Neural cell (in vitro differentiated cells): ENCODE measurements around the gene SMIM23.

ENCODE experiments used
- EP300 ChIP-seq: fragments of 450-650 bp; conservative IDR thresholded peaks from 2 replicates; pipeline ENCODE4 v1.6.1; 2014; ENCODE audit warnings: antibody characterized with exemption, mild to moderate bottlenecking, moderate library complexity; ENCODE audit not compliant: poor library complexity, severe bottlenecking
- EZH2 ChIP-seq: fragments of 200-600, 300-800 bp; shearing (Covaris generic), sonication (generic); IDR thresholded peaks from 2 replicates; pipeline ENCODE4 v1.6.1; 2014; ENCODE audit warnings: antibody characterized with exemption, low read length, borderline replicate concordance, mild to moderate bottlenecking; ENCODE audit not compliant: insufficient read depth, poor library complexity, severe bottlenecking
- MXI1 ChIP-seq: fragments of 450-650 bp; conservative IDR thresholded peaks from 2 replicates; pipeline ENCODE4 v1.6.1; 2014; ENCODE audit warnings: antibody characterized with exemption, mild to moderate bottlenecking; ENCODE audit not compliant: poor library complexity, severe bottlenecking
- POLR2AphosphoS5 ChIP-seq: IDR thresholded peaks from 2 replicates; pipeline ENCODE4 v1.6.1; 2012
- RAD21 ChIP-seq: fragments of 450-650 bp; conservative IDR thresholded peaks from 2 replicates; pipeline ENCODE4 v1.6.1; 2014; ENCODE audit warnings: antibody characterized with exemption, mild to moderate bottlenecking, moderate library complexity
- SMC3 ChIP-seq: fragments of 450-650 bp; conservative IDR thresholded peaks from 2 replicates; pipeline ENCODE4 v1.6.1; 2014; ENCODE audit warnings: antibody characterized with exemption, mild to moderate bottlenecking, moderate library complexity; ENCODE audit not compliant: poor library complexity
- TAF1 ChIP-seq: IDR thresholded peaks from 2 replicates; pipeline ENCODE4 v1.6.1; 2012; ENCODE audit warnings: low read depth
- TF ChIP-seq, protein P1 (sequence below): fragments of 450-650 bp; IDR thresholded peaks from 2 replicates; pipeline ENCODE4 v1.5.1; 2014; ENCODE audit warnings: antibody characterized with exemption, mild to moderate bottlenecking, moderate library complexity; ENCODE audit not compliant: poor library complexity, severe bottlenecking
- TF ChIP-seq, protein P2 (sequence below): IDR thresholded peaks from 2 replicates; pipeline ENCODE4 v1.6.1; 2012; ENCODE audit warnings: borderline replicate concordance

DNA sequence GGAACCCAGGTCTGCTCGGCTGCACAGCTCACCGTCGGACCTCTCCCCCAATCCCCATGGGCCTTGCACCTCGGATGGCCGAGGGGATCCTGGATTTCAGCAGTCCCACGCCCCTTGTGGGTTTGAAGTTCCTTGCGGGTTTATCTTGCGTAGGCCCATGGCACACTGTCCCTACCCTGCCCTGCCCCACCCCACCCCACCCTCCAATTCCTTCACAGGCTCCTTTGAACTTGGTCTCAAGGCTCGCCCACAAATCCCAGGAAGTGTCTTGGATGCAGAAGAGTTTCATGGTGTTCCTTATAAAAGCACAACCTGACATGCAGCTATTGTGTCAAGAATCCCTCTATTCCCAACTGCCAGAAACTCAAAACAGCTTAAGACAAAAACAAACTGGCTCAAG lies 11.2 kb upstream of the SMIM23 start:
- TF ChIP-seq, protein P1, sequence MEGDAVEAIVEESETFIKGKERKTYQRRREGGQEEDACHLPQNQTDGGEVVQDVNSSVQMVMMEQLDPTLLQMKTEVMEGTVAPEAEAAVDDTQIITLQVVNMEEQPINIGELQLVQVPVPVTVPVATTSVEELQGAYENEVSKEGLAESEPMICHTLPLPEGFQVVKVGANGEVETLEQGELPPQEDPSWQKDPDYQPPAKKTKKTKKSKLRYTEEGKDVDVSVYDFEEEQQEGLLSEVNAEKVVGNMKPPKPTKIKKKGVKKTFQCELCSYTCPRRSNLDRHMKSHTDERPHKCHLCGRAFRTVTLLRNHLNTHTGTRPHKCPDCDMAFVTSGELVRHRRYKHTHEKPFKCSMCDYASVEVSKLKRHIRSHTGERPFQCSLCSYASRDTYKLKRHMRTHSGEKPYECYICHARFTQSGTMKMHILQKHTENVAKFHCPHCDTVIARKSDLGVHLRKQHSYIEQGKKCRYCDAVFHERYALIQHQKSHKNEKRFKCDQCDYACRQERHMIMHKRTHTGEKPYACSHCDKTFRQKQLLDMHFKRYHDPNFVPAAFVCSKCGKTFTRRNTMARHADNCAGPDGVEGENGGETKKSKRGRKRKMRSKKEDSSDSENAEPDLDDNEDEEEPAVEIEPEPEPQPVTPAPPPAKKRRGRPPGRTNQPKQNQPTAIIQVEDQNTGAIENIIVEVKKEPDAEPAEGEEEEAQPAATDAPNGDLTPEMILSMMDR, result no peak
- TF ChIP-seq EZH2, result no peak
- TF ChIP-seq, protein P2, sequence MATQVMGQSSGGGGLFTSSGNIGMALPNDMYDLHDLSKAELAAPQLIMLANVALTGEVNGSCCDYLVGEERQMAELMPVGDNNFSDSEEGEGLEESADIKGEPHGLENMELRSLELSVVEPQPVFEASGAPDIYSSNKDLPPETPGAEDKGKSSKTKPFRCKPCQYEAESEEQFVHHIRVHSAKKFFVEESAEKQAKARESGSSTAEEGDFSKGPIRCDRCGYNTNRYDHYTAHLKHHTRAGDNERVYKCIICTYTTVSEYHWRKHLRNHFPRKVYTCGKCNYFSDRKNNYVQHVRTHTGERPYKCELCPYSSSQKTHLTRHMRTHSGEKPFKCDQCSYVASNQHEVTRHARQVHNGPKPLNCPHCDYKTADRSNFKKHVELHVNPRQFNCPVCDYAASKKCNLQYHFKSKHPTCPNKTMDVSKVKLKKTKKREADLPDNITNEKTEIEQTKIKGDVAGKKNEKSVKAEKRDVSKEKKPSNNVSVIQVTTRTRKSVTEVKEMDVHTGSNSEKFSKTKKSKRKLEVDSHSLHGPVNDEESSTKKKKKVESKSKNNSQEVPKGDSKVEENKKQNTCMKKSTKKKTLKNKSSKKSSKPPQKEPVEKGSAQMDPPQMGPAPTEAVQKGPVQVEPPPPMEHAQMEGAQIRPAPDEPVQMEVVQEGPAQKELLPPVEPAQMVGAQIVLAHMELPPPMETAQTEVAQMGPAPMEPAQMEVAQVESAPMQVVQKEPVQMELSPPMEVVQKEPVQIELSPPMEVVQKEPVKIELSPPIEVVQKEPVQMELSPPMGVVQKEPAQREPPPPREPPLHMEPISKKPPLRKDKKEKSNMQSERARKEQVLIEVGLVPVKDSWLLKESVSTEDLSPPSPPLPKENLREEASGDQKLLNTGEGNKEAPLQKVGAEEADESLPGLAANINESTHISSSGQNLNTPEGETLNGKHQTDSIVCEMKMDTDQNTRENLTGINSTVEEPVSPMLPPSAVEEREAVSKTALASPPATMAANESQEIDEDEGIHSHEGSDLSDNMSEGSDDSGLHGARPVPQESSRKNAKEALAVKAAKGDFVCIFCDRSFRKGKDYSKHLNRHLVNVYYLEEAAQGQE, result no peak
- TF ChIP-seq MXI1, result no peak
- no peak for TF ChIP-seq POLR2AphosphoS5
- TF ChIP-seq RAD21, result no peak
- no peak for TF ChIP-seq EP300
- TF ChIP-seq SMC3, result no peak
- no peak for TF ChIP-seq TAF1
